Stimulated activated CD8-positive, alpha-beta memory T cell treated with anti-CD3 and anti-CD28 coated beads, Interleukin-4, amount 100 ng/mL, for 1 hour (primary cell): ENCODE data around the gene SLIT3.
"Not testable (repeated sequence)": the region's sequence is repeated elsewhere in the genome, so short reads cannot be mapped to it uniquely, and the experiment has no call there.

ENCODE experiments used
- DNase-seq, 2 donors: peaks; one replicate each; pipeline ENCODE4 v3.0.0-alpha.2; 2020; ENCODE audit warnings: low read depth in 2 of 2, low spot score in 1 of 2

The SLIT3 gene

GRCh38 chr5:169114466-169115065 is 186.4 kb downstream of the SLIT3 start:
- no peak for DNase-seq

GRCh38 chr5:169112016-169112415 is 188.9 kb downstream of the SLIT3 start:
- DNase-seq, result no peak

DNA sequence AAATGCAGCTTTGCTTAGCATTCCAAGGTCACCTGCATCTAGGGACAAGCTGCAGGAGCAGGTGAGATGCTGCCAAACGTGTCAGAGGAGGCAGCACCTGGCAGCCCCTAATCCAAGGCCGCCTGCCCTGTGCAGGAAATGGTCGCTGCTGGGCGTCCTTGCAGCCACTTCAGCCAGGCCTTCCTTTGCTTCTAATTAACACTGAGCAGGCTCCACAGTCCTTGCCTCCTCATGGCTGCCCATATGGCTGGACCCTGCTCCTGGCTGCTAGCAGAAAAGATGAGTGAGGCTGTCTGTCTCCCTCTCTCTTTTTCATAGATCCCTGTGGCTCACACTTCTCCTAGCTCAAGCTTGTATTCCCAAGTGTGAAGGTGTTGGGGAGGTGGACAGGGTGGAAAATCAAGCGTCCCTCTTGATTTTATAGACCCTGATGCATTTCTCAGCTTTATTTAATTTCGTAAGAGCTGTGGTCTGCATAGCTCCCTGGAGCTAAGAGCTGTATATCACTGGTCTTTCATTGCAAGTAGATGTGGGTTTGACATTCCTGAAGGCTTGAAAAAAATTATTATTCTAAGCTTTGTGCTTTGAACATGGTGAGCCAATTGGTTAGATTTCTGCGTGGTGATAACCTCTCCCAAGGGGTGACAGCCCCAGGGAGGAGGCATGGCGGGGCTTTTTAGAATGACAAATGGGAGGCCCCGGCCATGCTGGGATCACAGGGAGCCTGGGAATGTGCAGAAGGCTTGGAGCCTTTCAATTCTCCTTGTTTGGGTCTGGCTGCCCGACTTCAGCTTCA is 193.8 kb downstream of the SLIT3 start:
- no peak for DNase-seq

DNA sequence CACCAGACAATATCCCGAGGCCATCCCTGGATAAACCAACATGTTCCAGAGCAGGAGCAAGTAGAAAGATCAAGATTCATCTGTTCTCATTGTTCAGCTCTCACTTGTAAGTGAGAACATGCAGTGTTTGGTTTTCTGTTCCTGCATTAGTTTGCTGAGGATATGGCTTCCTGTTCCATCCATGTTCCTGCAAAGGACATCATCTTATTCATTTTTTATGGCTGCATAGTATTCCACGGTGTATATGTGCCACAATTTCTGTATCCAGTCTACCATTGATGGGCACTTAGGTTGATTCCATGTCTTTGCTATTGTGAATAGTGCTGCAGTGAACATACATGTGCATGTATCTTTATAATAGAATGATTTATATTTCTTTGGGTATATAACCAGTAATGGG is 195.4 kb downstream of the SLIT3 start:
- not testable (repeated sequence) for DNase-seq

GRCh38 chr5:169104937-169105494 is 195.9 kb downstream of the SLIT3 start:
- DNase-seq, result no peak

- DNase-seq, result no peak
These were observed 197.3 kb downstream of the SLIT3 start for GRCh38 chr5:169103586-169104181.

GRCh38 chr5:169101966-169102365 is 199.0 kb downstream of the SLIT3 start:
- DNase-seq, result no peak

DNA sequence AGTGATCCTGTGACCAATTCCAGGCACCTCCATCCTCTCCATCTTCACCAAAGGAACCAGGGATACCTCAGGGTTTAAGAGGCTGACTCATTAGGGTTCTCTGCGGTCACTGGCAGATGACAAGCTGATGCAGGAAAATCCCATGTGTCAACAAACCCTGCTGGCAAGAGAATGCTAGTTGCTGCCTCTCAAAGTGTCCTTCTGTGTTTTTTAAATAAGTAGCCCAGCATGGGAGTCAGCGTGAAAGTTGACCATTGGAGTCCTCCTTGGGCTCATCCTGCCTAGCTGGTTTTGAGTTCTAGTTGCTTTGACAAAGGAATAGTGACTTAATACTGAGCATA is 200.2 kb downstream of the SLIT3 start:
- no peak for DNase-seq

DNA sequence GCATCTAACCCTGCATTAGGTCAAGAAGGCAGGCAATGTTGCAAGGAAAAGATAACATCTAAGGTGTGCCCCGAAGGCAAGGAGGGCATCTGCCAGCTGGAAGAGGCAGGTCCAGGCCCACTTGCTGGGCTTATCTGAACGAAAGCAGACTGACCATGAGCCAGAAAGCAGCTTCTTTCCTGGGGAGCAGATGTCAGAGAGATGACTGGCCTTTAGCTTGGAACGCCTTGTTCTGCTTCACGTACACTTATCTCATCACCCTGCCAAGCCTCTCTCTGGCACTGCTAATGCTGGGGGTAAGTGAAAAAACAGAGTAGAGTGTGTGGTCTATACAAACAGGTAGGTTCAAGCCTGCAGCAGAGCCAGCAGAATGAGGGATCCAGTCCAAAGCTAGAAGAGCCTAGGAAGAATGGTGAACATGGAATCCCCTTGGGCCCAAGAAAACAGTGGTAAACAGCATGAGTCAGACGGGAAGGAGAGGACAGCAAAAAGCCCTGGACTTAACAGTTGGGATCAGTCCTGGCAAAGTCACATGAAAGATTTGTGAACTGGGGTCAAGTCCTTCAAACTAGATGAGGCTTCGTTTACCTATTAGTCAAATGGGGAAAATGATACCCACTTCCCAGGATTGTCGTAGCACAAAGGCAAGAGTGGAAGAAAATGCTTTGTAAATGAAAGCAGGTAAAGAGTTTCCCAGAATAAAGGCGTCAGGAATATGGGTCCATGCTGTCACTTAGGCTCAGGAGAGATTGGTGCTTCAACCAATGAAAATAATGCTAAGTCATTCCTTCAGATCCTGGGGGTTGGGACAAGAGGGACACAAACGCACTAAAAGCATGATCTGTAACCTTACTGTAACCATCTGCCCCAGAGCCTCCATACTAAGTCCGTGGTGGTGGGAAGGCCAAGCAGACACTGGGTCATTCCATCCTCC is 200.9 kb downstream of the SLIT3 start:
- DNase-seq, result no peak

GRCh38 chr5:169098331-169099121 is 202.4 kb downstream of the SLIT3 start:
- DNase-seq, result no peak

- DNase-seq, result no peak
These were observed 203.3 kb downstream of the SLIT3 start for GRCh38 chr5:169097374-169098326.

DNA sequence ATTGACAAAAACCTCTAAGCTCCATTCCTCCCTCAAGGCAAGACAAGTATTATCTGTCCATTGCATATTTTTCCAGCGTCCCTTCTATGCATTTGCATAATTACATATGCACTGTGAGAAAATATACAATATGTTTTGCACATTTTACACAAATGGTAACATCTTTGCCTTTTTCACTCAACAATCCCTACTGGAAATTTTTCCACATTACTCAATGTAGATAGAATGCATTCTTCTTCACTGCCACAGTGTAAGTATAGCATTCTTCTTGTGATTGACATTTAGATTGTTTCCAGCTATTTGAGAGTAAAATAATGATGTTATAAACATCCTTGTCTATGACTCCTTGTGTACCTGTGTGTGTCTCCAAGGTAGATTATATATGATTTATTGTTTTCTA is 205.0 kb downstream of the SLIT3 start:
- DNase-seq, result no peak

GRCh38 chr5:169095410-169095960 is 205.5 kb downstream of the SLIT3 start:
- no peak for DNase-seq

- DNase-seq, result no peak
These were observed 206.1 kb downstream of the SLIT3 start for GRCh38 chr5:169094586-169095409.

DNA sequence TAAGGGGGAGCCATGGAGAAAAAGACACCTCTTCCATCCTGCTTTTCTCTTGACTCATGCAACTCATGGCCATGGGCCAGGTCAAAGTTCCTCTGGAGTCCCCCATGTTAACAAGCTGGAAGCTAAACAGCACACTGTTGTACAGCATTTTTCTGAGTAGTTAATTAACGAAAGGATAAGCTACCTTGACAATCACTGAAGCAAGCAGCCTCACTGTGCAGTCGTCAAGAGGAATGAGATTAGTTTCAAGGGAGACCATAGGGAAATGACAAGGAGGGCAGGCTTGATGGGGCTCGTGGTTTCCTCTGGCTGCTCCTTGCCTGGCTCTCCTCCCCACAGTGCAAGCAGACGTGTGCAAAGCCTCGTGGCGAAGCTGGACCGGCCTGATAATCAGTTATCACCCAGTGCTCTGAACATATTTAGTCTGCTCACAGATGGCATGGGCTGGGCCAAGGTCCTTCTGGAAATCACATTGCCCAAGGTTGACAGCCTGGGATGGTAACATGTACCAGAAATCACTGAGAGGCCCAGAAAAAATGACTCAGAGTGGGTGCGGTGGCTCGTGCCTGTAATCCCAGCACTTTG is 209.5 kb downstream of the SLIT3 start:
- no peak for DNase-seq

GRCh38 chr5:169089343-169089742 is 211.6 kb downstream of the SLIT3 start:
- DNase-seq, result no peak

DNA sequence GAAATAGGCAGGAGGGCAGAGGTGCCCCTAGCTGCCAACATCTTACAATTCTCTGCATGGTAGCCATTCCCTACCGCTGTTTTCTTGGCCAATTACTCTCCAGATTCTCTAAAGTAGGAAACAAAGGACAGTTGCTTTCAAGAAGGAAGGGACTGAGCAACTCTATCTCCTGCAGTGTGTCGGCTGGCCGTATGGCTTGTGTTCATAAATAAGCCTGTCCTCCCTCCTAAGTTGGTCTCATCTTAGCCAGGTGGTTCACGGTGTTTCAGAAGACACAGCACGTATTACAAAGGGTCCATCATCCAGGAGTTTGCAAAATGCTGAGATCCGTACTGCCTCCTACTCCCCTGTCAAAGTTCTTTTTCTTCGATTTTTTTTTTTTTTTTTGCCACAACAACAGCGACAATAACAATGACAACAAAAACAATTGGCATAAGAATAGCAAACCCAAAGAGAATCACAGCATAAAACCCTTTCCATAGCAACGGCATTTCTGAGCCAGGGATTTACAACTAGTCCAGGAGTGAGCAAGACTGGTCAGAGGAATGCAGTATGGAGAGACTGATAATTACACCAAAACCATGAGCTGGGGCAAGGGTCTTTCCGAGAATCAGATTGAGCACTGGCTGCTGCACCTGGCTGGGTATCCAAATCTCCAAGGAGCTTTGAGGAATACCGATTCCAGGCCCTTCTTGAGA is 212.8 kb downstream of the SLIT3 start:
- DNase-seq, result no peak
